ENCODE data around the gene TBX4.

TBX4 gene

DNA sequence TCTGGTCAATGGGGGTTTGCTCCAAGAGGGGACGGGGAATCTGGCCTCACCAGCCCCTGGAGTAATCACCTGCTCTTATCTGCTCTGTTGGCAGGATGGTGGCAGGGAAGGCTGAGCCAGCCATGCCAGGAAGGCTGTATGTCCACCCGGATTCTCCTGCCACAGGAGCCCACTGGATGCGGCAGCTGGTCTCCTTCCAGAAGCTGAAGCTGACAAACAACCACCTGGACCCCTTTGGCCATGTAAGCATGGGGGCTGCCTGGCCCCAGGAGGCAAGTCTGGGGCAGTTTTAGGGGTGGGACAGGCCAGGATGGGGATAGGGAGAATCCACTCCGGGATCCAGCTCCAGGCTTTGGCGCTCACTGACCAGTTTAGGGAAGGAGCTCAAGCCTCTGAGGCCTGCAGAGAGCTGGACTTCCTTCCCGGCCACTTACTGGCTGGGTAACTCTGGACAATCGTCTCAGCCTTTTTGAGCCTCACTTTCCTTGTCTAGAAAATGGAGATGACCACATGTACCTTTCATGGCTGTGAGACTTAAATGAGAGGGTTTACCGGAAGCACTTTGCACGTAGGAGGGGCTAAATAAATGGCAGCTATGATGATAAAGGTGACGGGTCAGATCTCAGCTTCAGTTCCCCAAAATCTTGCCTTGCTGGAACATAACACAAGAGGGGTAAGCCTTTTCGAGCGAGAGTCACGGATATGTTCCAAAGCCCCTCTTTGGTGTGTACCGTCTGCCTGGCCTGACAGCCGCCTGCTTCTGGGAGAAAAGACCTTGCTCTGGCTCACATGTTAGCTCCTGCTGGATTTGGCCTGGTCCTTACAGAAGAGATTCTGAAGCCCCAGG is 15.4 kb downstream of the TBX4 start:
- no peak for DNase-seq

DNA sequence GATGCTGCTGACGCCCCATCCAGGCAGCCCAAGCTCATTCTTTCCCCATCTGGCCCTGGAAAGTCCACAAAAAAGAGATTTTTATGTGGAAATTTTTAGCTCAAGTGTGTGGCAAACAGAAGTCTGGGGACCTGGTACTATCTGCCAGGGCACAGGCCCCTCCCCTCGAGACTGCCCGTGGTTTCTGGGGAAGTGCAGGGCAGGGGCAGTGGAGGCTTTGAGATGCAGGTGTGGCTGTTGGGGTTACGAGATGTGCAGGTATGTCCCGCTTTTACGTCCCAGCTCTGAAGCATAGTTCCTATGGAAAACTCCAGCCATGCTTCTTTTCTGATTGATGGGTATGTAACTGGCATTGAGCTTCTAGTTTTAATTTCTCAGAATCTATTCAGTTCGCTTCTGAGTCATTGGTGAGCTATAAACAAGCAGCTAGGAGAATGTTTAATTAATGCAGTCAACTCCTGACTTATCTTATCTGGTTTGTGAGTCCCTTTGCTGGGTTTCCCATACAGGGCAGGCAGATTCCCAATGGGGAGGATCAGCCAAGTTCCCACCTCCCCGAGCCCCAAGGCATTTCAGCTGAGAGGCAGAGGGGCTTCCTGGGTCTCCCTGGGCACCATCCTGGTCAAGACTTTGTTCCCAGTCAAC is 16.2 kb downstream of the TBX4 start:
- no peak for DNase-seq

DNA sequence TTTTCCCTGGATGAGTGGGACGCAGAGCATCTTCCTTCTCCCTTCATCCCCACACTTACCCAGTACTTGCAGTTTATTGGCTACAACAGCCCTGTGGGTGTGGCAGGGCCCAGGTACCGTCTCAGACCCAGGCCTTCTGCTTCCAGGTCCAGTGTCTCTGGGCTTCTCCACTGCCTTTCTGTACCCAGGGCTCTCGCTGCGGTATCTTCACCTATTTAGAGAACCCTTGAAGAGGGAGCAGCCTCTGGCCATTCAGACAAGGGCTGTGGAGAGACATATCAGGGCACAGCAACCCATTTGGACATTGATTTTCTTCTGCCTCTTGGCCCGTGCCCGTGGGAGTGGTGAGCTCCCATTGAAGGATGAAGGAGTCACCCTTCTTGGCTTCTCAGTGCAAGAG is 17.3 kb downstream of the TBX4 start:
- no peak for DNase-seq

DNA sequence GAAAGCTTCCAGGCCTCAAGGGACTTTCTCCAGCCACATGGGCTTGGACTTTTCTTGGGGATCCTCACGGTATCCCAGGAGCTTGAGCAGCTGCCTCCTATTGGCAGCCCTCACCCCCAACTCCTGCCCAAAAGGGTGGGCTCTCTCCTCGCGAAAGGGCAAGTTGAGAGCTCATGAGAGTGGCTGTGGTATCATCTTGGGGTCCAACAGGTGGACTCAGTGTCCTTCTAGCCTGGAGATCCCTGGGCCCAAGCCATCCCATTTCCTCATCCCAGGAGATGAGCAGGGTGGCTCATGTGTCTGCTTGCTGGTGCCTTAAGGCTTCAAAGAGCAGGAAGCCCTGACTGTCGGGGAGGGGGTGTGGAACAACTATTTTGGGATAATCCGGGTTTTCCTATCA is 17.7 kb downstream of the TBX4 start:
- DNase-seq, result no peak

DNA sequence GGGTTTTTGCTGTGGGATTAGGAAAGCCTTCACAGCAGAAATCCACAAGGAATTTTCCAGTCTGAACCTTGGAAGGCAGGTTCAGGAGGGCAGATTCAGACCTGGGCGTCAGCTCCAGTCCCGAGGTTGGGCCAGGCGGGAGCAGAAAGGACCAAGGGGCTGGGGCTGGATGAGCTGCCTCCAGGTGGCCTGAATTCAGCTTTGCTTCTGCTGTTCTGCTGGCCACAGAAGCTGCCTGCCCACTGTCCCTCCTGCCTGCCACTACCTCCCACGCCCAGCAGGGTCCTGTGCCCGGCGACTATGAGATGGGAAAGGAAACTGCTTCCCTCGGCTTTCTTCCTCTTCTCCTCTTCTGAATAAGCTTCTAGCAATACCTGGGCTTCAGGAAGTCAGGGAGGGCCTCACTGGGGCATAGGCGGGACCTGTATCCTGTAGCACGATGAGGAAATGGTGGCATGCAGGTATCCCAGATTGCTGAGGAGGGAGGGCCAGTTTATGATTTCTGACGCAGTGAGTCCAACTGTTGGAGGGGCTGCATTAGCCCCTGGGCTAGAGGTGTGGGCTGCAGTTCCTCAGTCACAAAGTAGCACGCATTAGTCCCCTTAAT is 18.4 kb downstream of the TBX4 start:
- no peak for DNase-seq

DNA sequence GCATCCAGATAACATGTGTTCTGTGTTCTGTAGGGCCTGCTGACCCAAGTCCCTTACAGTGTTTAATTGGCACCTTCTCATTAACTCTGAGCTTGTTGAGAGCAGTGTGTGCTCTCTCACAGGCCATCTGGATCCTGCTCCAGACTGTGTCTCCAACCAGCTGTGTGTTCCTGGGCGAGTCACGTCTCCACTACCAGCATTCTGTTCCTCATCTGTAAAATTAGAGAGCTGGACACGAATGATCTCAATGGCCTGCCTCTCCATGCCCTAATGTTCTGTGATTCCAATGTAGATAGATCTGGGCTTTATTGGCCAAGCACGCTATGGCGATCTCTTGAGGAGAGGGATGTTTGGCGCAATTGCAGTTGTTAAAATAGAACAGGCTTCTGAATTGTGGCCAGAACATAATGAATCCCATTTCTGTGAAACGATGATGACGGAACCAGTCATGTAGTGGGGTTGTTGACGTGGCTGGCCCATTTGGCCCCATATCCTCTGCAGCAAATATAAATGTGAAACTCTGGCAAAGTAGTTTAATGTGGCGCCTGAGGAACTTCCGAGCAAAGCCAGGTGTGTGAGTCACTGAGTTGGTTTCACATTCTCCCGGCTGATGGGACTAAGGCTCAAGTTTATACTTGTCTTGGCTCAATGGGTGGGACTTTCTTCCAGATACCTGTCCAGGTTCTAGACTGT is 22.2 kb downstream of the TBX4 start:
- no peak for DNase-seq

DNA sequence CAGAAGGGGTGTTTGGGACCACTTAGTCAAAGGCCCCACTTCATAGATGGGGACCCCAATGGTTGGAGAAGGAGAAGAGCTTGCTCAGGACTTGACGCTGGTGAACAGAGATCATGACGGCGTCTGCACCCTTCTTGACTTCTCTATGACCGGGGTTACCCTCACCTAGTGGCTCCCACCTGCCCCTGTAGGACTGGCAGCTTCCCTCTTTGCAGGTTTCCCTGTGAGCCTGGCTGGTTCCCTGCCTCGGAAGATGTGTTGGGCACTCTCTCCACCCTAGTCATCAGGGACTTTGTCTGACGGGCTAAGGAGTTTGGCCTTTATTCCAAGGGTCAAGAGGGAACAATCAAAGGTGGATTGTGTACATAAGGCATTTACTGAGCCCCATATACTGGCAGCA is 22.7 kb downstream of the TBX4 start:
- no peak for DNase-seq

DNA sequence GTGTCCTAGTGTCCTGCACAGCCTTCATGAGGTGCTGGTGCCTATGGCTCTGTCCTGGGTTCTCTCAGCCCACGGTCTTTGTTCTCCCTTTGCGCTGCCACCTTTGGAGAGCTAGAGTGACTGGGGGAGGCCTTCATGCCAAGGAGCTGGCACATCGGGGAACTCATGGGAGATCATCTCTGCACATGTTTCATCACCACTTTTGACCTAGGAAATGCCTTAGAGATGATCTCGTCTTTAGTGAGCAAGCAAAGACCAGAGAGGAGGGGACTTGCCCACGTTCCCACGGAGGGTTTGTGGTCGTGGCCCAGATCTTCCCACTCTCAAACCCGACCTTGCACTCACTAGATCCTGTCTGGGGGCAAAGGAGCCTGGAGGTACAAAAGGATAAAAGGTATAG is 23.5 kb downstream of the TBX4 start:
- DNase-seq, result no peak

DNA sequence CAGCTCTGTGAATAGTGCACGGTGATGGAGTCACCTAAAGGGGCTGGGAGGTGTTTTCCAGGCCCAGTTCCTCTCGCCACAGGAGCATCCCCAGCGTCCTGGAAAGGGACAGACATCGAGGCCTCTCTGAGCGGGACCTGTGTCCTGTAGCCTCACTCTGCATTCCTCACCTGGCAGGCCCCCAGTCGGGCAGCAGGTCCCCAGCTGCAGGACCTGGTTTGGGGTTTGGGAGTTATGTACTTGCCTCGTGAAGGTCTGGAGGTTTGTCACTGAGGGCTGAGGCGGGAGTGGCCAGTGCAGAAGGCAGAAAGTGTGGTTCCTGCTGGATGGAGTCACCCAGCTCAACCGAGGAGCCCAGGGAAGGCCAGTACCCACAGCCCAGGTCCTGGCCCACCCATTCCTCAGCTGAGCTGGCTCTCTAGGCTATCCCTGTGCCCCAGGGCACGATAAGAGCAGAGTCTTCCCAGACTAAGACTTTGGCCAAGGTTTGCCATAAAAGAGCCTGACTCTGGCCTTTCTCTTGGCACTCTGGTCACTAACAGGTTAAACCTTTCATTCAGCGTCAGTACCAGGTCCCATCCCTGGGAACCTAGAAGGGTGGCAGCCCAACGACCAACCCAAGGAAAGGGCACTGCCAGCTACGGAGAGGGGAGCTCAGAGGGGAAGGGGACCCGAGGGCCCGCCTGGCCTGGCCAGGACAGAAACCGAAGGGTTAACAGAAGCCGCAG is 24.4 kb downstream of the TBX4 start:
- DNase-seq, result no peak

DNA sequence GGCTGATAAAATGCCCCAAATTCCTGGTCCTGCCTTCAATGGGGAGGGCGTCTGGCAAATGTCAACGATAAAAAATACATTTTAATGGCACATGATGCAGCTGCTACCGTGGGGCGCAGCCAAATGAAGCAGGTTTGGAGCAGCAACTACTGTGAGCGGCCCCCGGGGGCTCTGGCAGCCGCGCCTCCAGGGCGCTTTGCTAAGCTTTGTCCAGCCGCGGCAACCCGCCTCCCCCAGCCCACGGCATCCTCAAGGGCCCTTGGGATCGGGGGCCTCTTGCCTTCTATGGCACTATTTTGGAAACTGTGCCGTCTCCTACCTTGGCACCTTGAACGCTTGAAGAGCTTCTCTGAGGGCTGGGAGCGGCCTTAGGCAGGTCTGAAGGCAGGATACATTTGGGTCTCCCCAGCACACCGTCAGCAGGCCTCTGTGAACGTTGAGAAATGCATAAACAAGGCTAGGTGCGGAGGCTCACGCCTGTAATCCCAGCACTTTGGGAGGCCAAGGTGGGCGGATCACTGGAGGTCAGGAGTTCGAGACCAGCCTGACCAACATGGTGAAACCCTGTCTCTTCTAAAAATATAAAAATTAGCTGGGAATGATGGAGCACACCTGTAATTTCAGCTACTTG is 25.1 kb downstream of the TBX4 start:
- no peak for DNase-seq

DNA sequence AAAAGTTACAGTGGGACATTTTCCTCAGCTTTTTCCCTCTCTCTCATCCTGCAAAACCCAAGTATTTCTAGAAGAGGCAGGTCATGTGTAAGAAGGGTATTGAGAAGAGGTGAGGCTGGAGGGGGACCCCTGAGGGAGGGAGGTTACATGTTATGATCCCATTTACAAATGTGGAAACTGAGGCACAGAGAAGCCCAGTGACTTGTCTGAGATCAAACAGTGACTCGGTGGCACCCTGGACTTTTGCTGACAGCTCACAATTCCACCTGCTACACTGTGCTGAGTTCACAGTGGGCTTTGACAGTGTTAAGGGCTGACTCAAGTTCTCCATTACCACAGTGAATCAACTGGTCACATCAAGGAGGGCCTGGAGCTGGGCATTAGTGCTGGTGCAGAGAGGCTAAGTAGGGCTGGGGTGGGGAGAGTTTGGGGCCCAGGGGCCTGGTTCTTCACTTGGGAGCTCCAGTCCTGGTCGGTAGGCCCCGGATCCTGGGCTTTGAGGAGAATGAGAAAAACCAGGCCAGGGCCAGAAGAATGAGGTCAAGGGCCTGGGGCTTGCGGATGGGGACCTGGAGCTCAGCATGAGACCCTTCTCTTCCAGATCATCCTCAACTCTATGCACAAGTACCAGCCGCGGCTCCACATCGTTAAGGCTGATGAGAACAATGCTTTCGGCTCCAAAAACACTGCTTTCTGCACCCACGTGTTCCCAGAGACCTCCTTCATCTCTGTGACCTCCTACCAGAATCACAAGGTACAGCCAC is 26.0 kb downstream of the TBX4 start:
- no peak for DNase-seq

DNA sequence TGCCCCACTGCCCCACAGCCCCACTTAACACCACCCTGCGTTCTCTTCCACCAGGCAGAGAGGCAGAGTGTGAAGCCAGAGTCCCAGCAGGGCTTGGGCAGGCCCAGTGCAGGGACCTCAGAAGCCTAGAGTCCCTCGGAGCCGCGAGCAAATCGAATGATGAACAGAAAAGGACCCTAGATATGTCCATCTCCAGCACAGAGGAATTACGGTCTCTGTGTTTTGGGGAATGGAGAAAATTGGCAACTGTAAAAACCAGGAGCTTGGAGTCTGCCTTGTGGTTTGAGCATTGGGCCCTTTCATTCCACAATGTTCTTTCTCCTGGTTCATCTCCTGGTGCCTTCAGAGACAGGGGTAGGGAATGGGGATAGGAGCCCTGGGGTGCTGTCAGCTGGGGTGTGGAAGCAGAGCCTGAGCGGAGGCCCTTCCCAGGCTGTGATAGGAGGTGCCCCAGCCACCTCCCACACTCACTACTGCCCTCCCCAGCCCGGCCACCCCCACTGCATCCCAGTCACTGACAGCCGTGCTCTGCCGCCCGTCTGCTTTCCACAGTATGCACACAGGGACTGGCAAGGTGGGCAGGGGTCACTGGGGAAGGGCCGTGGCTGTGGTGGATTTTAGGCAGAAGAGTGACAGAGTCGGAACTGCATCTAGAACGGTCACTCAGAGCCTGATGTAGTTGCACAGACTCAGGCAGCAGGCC is 26.7 kb downstream of the TBX4 start:
- DNase-seq, result no peak

DNA sequence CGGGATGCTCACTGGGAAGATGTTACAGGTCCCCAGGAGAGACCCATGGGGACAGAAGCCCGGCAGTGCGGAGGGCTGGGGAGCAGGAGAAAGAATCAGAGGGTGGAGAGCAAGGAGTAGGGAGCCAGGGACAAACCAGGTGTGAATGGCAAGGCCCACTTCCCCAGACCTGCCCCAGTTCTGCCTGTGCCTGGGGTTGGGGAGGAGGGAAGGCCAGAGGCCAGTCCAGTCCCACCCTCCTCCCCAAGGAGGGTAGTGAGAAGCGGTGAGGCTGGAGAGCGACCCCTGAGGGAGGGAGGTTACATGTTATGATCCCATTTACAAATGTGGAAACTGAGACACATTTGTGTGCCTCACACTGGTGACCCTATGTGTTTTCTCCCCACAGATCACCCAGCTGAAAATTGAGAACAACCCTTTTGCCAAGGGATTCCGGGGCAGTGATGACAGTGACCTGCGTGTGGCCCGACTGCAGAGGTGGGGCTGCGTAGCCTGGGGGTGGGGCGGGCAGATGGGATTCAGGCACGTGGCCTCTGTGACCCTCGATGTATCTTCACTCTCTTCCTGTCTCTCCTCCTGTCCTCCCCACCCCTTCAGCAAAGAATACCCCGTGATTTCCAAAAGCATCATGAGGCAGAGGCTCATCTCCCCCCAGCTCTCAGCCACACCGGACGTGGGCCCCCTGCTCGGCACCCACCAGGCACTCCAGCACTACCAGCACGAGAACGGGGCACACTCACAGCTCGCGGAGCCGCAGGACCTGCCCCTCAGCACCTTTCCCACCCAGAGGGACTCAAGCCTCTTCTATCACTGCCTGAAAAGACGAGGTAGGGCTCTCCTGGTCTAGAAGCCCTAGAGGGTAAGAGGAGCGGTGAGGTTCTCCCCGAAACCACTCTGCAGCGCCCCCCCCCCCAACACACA is 27.5 kb downstream of the TBX4 start:
- DNase-seq, result no peak

DNA sequence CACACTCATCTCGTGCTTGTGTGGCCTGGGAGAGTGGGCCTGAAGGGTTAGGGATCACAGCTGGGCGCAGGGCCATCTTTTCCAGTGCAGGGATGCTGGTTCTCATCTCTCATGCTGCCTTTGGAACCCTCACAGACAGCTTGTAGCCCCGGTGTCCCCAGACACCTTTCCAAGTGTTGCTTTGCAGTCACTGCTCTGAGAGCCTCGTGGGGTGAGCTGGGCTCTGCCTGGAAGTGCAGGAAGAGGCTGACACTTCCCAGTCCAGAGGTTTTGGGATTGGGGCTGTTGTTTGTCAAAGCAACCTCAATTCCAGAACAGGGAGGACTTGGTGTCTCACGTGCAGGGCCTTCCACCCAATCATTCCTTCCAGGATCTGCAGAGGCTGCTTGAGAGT is 28.2 kb downstream of the TBX4 start:
- no peak for DNase-seq

DNA sequence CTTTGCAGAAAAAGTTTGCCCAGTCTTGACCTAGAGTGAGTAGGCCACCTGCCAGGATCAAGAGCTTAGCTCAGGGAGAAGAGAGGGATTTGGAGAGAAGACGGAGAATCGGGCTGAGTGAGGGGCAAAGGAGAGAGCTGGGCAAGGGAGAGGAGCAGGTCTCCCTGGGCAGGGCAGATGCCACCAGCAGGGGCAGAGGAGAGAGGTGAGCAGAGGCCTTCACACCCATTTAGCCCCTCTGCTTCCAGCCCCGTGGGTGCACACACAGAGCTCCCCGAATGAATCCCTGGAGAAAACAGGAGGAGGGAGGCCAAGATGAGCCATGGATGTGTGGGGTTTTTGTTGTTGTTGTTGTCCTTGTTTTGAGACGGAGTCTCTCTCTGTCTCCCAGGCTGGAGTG is 29.2 kb downstream of the TBX4 start:
- DNase-seq, result no peak

DNA sequence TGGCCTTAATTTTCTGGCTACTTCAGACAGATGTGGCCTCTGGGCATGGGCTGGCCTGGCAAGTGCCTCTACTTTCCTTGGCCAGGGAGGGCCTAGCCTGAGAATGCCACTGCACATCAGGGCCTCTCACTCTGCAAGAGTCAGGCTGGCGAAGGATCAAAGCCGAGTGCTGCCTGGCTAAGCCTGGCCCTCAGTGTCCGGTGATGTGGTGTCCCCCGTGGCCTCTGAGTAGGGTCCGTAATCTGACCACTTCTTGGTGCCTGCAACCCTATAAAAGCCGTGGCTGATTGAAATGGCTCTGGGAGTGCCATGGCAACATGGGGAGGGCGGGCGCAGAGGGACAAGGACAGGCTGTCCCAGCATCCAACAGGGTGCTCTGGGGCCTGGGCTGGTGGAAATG is 30.2 kb downstream of the TBX4 start:
- DNase-seq, result no peak

DNA sequence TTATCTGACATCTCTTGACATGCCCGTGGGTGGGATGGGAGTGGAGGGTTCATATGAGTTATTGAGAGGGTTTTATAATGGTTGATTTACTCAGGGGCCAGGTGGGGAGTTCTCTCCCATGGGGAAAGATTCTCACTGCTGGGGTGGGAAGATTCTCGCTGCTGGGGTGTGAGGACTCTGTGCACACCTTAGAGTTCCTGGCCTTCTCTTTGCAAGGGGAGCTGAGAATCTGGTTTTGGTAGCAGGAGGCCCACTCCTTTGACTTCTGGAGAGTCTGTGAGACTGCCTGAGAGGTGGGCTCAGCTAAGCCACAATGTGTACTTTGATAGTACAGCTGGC is 31.5 kb downstream of the TBX4 start:
- DNase-seq, result no peak

DNA sequence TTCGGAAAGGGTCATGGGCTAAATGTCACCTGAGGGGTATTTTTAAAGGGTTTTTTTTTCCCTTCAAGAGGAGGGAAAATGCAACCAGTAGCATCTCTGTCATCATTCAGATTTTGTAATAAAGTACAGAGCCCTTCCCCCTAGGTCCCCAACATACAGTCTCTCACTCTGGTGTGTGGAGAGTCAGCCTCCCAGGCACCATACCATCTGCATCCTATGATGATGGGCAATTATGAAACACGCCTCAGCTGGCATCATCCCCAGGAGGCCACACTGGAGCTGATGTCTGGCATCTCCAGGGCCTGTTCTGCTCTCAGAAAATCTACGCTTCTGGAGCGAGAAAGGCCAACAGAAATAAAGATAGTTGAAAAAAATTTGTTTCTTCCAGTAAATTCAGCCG is 32.0 kb downstream of the TBX4 start:
- no peak for DNase-seq

DNA sequence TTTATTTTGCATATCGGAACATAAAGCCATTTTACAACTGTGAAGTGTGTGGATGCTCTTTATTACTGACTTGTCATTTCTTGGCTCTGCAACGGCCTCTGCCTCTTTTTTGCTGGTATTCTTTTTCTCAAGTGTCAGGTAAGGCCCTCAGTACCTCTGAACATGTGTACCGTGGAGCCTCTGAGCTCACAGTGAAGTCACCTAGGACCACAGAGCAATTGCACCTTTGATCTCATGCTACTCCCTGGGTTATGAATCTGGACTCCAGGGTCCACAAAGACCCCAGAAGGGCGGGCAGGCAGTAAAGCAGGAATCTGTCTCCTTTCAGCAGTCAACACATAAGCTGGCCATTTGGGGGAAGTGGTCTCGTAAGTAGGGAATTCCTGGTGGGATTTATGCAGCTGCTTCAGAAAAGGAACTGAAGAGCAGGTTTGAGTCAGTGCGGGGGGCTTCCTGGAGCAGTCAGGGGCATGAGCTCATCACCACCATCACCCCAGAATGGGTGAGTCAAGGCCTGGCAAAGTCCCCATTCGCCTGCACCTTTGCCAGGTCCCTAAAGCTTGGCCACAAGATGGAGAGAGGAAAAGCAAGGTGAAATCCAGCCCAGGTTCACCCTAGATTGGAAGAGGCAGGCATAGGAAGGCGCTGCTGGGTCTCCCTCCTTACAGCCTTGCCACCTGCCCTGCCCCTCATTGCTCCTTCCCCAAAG is 33.0 kb downstream of the TBX4 start:
- DNase-seq, result no peak
